ENCODE measurements around the gene FOXJ3.
"Not testable (repeated sequence)": the region's sequence is repeated elsewhere in the genome, so short reads cannot be mapped to it uniquely, and the experiment has no call there.

Gene FOXJ3

DNA sequence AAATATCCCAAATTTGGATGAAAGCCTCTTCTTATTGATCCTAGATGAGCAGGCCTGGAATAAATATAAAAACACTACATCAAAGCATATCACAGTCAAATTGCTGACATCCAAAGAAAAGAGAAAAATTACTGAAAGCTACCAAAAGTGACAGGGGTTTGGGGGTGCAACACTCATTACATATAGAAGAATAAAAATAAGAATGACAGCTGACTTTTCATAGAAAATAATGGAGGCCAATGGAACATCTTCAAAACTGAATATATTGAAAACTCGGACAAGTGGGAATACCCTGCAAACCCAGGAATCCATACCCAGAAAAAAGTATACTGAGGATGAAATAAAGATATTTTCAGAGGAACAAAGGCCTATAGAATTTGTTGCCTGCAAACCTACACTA is 84.0 kb downstream of the FOXJ3 start:
- no peak for DNase-seq (ENCODE audit: low read depth)

DNA sequence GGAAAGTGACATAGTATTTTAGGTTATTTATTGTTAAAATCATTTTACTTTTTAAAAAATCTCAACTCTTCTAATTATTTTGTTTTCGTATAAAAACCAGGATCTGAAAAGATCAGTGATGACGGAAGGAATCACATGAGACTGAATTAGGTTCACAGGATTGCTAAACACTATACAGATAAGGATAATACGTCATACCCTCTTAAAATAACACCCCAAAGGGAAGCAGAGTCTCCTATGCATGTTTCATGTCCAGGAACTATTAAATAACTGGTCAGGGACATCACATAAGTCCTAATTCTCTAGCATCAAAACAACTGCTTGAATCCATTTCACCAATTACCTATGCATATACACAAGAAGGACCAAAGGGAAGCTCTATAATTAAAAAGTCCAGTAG is 84.9 kb downstream of the FOXJ3 start:
- no peak for DNase-seq (ENCODE audit: low read depth)

DNA sequence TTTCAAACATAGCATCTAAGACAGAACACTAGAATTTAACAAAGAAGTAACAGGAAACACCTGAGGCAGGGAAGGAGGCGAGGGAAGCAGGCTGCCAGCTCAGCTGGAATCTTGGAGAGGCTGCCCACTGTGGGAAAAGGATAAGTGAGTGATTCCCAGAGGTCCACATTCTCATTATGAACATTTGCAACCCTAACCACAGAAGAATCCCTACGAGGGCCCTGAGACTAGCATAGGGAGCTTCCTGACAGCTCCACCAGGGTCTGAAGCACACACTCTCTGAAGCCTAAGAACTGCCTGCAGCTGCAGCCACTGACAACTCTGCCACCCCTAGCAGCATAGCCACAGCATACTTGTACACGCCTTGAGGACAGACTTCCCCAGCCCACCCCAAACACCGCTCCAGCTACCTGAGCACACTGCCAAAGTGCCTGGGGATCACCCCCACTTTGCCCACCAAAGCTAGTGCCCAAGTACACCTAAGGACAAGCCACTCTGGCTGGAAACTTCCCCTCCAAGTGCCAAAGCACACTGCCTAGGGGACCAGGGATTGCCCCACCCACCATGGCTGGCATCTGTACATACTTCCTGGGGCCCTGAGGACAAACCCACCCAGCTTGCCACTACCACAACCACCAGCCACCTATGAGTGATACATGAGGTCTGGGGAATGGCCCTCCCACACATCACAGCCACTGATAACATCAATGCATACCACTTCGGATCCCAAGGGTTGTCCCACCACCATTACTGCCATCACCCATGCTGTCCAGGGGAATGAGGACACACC is 93.9 kb downstream of the FOXJ3 start:
- no peak for DNase-seq (ENCODE audit: low read depth)

DNA sequence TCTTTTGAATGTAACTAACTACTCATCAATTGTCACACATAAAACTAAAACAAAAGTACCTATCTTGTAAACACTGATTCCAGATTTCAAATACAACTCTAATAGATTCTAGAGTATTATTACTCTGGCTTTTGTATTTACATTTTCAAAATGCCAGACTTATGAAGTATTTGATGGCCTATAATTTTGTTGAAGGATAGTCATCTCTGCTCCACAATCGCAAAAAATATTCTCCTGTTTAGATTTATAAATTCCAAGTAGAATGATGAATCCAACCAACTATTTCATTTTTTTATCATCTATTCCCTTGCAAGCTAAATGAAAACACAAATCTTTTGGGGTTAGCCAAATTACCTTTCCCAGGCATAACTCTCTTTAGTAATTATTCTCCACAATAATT is 95.5 kb downstream of the FOXJ3 start:
- no peak for DNase-seq (ENCODE audit: low read depth)

DNA sequence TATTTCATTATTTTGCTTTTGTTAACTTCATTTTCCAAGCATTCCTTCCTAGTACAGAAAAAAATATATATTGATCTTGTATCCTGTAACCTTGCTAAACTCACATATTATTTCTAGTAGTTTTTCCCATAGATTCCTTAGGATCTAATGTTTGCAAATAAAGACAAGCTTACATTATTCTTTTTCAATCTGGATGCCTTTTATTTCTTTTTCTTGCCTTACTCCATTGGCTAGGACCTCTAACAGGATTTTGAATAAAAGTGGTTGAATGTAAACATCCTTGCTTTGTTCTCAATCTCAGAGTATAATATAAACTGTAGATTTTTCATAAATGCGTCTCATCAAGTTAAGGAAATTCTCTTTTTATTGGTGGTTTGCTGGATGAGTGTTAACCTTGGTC is 96.0 kb downstream of the FOXJ3 start:
- DNase-seq (ENCODE audit: low read depth), result no peak

DNA sequence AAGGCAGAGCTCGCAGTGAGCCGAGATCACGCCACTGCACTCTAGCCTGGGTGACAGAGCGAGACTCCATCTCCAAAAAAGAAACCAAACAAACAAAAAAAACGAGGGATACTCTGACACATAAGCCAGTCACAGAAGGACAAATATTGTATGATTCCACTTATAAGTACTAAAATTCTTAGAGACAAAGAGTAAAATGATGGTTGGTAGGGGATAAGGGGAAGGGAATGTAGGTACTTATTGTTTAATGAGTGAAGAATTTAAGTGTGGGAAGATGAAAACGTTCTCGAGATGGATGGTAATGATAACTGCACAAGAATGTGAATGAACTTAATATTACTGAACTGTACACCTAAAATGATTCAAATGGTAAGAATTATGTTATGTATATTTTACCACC is 103.8 kb downstream of the FOXJ3 start:
- no peak for DNase-seq (ENCODE audit: low read depth)

DNA sequence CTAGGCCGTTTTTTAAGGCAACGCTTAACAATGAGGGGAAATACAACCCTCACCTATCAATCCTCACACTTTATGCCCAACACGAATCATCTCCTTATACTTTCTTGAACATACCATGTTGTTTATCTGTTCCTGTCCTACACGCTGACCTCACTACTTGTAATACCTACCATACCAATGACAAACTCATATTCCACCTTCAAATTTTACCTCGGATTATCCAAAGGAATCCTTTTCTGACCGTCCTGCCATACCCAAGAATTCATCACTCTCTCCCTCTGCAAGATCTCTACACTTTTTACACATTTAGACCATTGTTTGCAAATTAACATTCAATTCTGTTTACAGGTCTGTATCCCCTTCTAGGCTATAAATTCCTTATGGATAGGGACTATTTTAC is 106.1 kb downstream of the FOXJ3 start:
- DNase-seq (ENCODE audit: low read depth), result no peak

GRCh38 chr1:42223036-42223435 is 112.0 kb downstream of the FOXJ3 start:
- DNase-seq (ENCODE audit: low read depth), result no peak

- no peak for DNase-seq (ENCODE audit: low read depth)
These were observed 113.0 kb downstream of the FOXJ3 start for GRCh38 chr1:42221952-42222606.

- no peak for DNase-seq (ENCODE audit: low read depth)
These were observed 113.6 kb downstream of the FOXJ3 start for GRCh38 chr1:42221456-42221855.

DNA sequence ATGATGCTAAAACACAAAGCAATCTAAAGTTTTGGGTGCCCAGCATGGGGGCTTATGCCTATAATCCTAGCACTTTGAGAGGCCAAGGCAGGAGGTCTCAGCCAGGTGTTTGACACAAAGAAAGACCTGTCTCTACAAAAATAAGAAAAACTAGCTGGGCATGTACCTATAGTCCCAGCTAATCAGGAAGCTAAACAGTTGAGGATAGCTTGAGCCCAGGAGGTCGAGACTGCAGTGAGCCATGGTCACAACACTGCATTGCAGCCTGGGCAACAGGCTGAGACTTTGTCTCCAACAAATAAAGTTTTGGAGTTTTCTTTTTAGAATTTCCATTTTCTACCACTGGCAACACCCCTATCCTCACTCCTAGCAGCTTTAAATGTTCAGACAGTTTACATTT is 115.4 kb downstream of the FOXJ3 start:
- DNase-seq (ENCODE audit: low read depth), result no peak

DNA sequence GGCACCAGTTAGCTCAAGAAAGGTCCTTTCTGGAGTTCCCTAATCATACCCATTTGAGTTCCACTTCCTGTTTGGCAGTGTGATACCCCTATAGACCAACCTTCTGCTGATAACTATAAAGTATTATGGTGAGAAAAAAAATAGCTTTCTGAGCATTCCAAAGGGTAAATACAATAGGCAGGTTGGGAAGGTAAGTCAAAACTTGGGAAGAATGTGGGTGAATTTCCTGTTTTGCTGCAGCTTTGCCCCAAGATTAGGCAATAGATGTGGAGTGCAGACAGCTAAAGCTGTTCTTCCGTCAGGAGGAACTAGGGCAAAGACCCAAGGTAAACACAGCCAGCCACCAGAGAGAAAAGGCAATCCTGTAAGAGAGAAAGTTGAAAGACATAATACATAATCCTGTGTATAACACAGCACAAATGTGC is 120.6 kb downstream of the FOXJ3 start:
- DNase-seq (ENCODE audit: low read depth), result no peak

DNA sequence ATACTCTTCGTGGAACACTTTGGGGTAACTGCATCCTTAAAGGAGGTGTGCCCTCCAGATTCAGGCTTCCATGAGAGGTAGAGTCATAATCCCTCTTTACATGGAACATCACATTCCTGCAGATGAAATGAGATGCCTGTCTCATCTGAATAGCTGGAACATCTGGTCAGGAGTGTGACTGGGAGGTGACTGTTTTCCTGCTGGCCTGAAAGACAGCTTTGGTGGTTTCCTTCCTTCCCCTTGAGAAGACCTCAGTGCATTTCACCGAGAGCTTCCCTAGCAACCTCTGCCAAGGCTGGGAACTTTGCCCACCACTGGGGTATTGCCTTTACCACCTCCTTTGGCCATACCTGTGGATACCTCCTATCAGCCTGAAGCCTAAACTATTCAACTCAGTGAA is 123.8 kb downstream of the FOXJ3 start:
- DNase-seq (ENCODE audit: low read depth), result no peak

DNA sequence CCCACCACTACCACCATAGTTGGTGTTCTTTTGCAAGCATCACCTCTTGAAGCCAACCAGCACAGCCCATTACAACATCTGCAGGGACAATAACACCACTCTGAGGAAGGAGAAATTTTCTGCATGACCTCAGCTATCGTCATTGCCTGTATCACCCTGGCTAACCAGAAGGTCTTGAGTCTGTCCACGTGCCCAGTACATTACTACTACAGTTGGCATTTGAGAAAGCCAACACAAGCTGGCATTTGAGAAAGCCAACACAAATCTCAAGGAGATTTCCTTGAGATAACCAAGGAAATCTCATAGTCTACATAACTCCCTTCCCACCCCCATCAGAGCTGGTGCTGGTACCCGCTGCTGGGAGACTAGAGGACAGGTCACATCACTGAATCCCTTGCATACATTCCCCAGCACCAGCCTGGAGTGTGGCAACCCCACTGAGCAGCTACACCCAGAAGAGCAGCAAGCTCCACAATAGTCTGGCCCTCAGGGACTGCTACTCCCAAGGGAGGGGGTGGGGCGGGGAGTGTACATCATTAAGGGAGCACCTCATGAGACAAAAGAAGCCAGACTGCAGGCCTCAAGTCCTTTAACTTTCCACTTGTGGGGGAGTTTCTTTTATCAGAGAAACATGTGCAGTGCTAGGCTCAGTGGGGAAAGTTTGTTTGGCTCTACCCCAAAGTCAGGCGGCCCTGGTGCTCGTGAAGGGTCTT is 124.5 kb downstream of the FOXJ3 start:
- DNase-seq (ENCODE audit: low read depth), result peak; percentile 72

GRCh38 chr1:42209526-42210251 is 125.3 kb downstream of the FOXJ3 start:
- DNase-seq (ENCODE audit: low read depth), result no peak

DNA sequence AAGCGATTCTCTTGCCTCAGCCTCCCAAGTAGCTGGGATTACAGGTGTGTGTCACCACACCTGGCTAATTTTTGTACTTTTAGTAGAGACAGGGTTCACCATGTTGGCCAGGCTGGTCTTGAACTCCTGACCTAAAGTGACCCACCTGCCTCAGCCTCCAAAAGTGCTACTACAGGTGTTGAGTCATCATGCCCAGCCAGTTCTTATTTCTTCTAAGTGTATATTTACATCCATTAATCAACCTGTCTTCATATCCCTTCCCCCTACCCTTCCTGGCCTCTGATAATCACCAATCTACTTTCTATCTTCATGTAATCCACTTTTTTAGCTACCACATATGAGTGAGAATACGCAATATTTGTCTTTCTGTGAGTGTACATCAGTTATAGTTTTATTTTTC is 128.1 kb downstream of the FOXJ3 start:
- not testable (repeated sequence) for DNase-seq (ENCODE audit: low read depth)

- no peak for DNase-seq (ENCODE audit: low read depth)
These were observed 128.9 kb downstream of the FOXJ3 start for GRCh38 chr1:42206164-42206563.

GRCh38 chr1:42201986-42202385 is 133.0 kb downstream of the FOXJ3 start:
- no peak for DNase-seq (ENCODE audit: low read depth)

- DNase-seq (ENCODE audit: low read depth), result no peak
These were observed 136.8 kb downstream of the FOXJ3 start for GRCh38 chr1:42198251-42198650.

- DNase-seq (ENCODE audit: low read depth), result no peak
These were observed 139.2 kb downstream of the FOXJ3 start for GRCh38 chr1:42195841-42196240.

GRCh38 chr1:42192106-42192505 is 142.9 kb downstream of the FOXJ3 start:
- no peak for DNase-seq (ENCODE audit: low read depth)

- no peak for DNase-seq (ENCODE audit: low read depth)
These were observed 143.7 kb downstream of the FOXJ3 start for GRCh38 chr1:42191319-42191718.
